HEK293T (cell line): ENCODE measurements around the gene PRDX3.

ENCODE experiments used
- BHLHE40 ChIP-seq: fragments of 450-650 bp; IDR thresholded peaks from 2 replicates; pipeline ENCODE4 v1.6.1; 2016; ENCODE audit warnings: mild to moderate bottlenecking, moderate library complexity, borderline replicate concordance
- CTBP1 ChIP-seq: fragments of 450-650 bp; IDR thresholded peaks from 2 replicates; pipeline ENCODE4 v1.6.1; 2016; ENCODE audit warnings: borderline replicate concordance
- ELF4 ChIP-seq: fragments of 450-650 bp; IDR thresholded peaks from 2 replicates; pipeline ENCODE4 v1.6.1; 2017; ENCODE audit warnings: antibody characterized with exemption
- FOXA1 ChIP-seq: fragments of 450-650 bp; IDR thresholded peaks from 2 replicates; pipeline ENCODE4 v1.6.1; 2016; ENCODE audit warnings: mild to moderate bottlenecking
- L3MBTL2 ChIP-seq: fragments of 450-650 bp; conservative IDR thresholded peaks from 2 replicates; pipeline ENCODE4 v1.6.1; 2016; ENCODE audit warnings: mild to moderate bottlenecking
- LEF1 ChIP-seq: fragments of 450-650 bp; IDR thresholded peaks from 2 replicates; pipeline ENCODE4 v1.6.1; 2017; ENCODE audit warnings: mild to moderate bottlenecking, borderline replicate concordance
- SP1 ChIP-seq: fragments of 450-650 bp; IDR thresholded peaks from 2 replicates; pipeline ENCODE4 v1.6.1; 2017
- ZNF384 ChIP-seq: fragments of 450-650 bp; IDR thresholded peaks from 2 replicates; pipeline ENCODE4 v1.6.1; 2016
- TF ChIP-seq, protein P1 (sequence below): fragments of 450-650 bp; IDR thresholded peaks from 2 replicates; pipeline ENCODE4 v1.6.1; 2016

DNA sequence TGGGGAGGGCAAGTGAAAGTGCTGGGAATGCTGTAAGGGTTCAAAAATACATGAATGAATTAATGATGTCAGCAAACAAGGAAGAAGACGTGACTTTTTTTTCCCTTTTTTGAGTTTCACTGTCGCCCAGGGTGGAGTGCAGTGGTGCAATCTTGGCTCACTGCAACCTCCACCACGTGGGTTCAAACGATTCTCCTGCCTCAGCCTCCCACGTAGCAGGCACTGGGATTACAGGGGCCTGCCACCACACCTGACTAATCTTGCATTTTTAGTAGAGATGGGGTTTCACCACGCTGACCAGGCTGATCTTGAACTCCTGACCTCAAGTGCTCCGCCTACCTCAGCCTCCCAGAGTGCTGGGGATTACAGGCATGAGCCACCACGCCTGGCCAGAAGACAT lies 44.7 kb downstream of the PRDX3 start:
- TF ChIP-seq ZNF384 (no peak), CTBP1 (no peak), FOXA1 (no peak), SP1 (no peak), ELF4 (no peak), LEF1 (no peak), BHLHE40 (no peak), L3MBTL2 (no peak)
- TF ChIP-seq, protein P1, sequence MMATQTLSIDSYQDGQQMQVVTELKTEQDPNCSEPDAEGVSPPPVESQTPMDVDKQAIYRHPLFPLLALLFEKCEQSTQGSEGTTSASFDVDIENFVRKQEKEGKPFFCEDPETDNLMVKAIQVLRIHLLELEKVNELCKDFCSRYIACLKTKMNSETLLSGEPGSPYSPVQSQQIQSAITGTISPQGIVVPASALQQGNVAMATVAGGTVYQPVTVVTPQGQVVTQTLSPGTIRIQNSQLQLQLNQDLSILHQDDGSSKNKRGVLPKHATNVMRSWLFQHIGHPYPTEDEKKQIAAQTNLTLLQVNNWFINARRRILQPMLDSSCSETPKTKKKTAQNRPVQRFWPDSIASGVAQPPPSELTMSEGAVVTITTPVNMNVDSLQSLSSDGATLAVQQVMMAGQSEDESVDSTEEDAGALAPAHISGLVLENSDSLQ, result no peak
